ENCODE data around the gene MISP.

The MISP gene

DNA sequence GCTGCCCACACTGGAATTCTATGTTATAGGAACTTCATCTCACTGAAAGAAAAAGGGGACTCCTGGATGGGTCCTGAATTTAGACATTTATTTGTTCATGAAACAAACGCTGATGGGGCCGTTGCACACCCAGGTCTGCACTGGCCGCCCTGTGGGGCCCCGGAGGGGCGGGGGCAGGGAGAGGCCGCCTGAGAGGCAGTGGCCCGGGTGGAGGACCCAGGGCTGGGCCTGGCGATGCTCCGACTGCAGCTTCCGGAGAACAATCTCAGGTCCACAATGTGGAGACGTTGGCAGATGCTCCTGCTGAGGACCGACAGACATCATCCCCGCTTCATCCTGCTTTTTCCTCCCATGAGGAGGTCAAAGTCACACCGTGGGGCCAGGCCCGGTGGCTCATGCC, 30.0 kb downstream of the MISP start:
- Histone ChIP-seq H3K9ac (ENCODE audit: low read length in 2 of 2) (no peak overlapping the region), H3K9me3 (ENCODE audit: control insufficient read depth in 2 of 2, low read length in 2 of 2) (no peaks in the 10 kb centered on the region), H3K36me3 (ENCODE audit: control insufficient read depth in 2 of 2, insufficient read depth in 2 of 2, low read length in 2 of 2) (no peaks in the 10 kb centered on the region), H3K27me3 (ENCODE audit: control insufficient read depth in 1 of 2, insufficient read depth in 2 of 2, low read length in 2 of 2) (peaks cover 0 to 2% of the 10 kb centered on the region in 2 donors), H3K27ac (ENCODE audit: low read length) (no peak overlapping the region), H3K4me1 (ENCODE audit: control insufficient read depth, insufficient read depth, low read length) (peaks cover 3% of the 10 kb centered on the region), H3K4me3 (ENCODE audit: low read length in 2 of 2) (no peak overlapping the region)

DNA sequence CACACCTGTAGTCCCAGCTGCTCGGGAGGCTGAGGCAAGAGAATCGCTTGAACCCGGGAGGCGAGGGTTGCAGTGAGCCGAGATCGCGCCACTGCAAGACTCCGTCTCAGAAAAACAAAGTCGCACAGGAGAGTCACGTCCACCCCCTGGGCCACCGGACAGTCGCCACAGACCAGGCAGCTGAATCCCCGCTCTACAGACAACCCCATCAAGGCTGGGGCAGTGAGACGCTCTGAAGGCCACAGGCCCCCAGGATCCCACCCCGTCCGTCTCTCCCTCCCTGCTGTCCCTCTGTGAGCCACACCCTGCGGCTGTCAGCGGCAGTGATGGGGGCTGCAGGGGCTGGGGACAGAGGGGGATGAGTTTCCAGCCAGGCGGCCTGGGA, 30.9 kb downstream of the MISP start:
- Histone ChIP-seq H3K9me3 (ENCODE audit: control insufficient read depth in 2 of 2, low read length in 2 of 2) (no peaks in the 10 kb centered on the region), H3K27ac (ENCODE audit: low read length) (no peak overlapping the region), H3K4me1 (ENCODE audit: control insufficient read depth, insufficient read depth, low read length) (peaks cover 3% of the 10 kb centered on the region), H3K27me3 (ENCODE audit: control insufficient read depth in 1 of 2, insufficient read depth in 2 of 2, low read length in 2 of 2) (peaks cover 0 to 2% of the 10 kb centered on the region in 2 donors), H3K4me3 (ENCODE audit: low read length in 2 of 2) (no peak overlapping the region), H3K36me3 (ENCODE audit: control insufficient read depth in 2 of 2, insufficient read depth in 2 of 2, low read length in 2 of 2) (no peaks in the 10 kb centered on the region), H3K9ac (ENCODE audit: low read length in 2 of 2) (no peak overlapping the region)

DNA sequence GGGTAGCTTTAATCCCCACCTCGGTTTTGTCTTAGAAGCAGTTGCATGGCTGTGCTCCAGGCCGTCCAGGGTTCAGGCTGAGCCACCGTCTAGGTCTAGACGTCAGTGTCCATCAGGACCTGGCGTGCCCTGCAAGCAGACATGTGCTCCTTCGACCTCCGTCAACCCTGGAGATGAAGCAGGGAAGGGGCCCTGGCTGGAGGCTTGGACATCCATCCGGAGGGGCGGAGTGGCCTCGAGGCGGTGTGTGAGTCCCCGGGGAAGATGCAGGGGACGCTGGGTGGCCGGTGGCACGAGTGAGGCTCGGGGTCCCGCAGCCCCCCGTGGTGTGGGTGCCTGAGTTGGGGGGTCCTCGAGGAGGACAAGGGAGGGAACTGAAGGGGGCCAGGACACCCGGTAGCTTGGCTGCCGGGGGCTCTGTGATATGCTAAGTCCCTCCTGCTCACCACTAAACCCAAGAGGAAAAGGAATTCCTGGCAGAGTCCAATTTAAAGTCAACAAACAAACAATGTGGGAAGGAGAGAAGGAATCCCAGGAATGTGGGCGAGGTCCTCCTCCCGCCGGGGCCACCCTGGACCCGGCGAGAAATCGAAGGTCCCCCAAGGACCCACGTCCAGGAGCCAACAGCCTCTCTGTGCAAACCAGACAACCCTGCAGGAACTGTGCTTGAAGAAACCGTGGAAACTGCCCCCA, 31.4 kb downstream of the MISP start:
- H3K4me1 ChIP-seq (ENCODE audit: control insufficient read depth, insufficient read depth, low read length): peaks cover 3% of the 10 kb centered on the region
- no peaks in the 10 kb centered on the region for H3K36me3 ChIP-seq (ENCODE audit: control insufficient read depth in 2 of 2, insufficient read depth in 2 of 2, low read length in 2 of 2)
- H3K9me3 ChIP-seq (ENCODE audit: control insufficient read depth in 2 of 2, low read length in 2 of 2): no peaks in the 10 kb centered on the region
- peaks cover 0 to 2% of the 10 kb centered on the region in 2 donors for H3K27me3 ChIP-seq (ENCODE audit: control insufficient read depth in 1 of 2, insufficient read depth in 2 of 2, low read length in 2 of 2)
- H3K27ac ChIP-seq (ENCODE audit: low read length): no peak overlapping the region
- H3K9ac ChIP-seq (ENCODE audit: low read length in 2 of 2): no peak overlapping the region
- no peak overlapping the region for H3K4me3 ChIP-seq (ENCODE audit: low read length in 2 of 2)

DNA sequence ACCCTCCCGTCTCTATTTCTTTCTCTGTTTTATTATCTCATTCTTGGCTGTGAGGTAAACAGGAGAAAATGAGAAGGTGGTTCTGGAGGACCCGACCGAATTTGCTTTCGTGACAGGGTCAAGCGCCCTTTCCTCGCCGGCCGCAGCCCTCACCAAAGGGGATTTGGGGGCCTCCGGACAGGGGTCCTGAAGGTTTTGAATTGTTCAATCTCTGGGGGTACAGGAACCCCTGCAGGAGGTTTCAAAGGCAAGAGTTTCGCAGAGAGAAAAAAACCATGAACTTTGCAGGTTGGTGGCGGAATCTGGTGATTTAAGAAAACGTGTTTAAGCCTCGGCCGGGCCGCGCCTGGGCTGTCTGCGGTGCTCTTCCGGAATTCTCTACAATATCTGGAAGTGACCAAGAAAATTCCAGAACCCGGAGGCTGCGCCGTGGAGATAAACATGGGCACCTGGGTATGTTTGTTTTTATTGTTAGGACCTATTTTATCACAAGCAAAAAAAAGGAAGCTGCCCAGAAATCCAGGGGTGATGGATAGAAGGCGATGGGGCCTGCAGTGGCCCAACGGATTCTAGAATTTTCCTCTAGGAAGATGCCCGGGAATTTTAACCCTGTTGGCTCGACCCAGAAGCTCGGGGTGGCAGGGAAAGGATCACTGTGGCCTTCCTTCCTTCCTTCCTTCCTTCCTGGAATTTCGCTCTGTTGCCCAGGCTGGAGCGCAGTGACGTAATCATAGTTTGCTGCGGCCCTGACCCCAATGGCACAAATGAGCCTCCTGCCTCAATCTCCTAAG, 32.2 kb downstream of the MISP start:
- Histone ChIP-seq H3K9me3 (ENCODE audit: control insufficient read depth in 2 of 2, low read length in 2 of 2) (no peaks in the 10 kb centered on the region), H3K9ac (ENCODE audit: low read length in 2 of 2) (no peak overlapping the region), H3K4me3 (ENCODE audit: low read length in 2 of 2) (no peak overlapping the region), H3K4me1 (ENCODE audit: control insufficient read depth, insufficient read depth, low read length) (peaks cover 3% of the 10 kb centered on the region), H3K27me3 (ENCODE audit: control insufficient read depth in 1 of 2, insufficient read depth in 2 of 2, low read length in 2 of 2) (peaks cover 0 to 2% of the 10 kb centered on the region in 2 donors), H3K36me3 (ENCODE audit: control insufficient read depth in 2 of 2, insufficient read depth in 2 of 2, low read length in 2 of 2) (no peaks in the 10 kb centered on the region), H3K27ac (ENCODE audit: low read length) (no peak overlapping the region)

DNA sequence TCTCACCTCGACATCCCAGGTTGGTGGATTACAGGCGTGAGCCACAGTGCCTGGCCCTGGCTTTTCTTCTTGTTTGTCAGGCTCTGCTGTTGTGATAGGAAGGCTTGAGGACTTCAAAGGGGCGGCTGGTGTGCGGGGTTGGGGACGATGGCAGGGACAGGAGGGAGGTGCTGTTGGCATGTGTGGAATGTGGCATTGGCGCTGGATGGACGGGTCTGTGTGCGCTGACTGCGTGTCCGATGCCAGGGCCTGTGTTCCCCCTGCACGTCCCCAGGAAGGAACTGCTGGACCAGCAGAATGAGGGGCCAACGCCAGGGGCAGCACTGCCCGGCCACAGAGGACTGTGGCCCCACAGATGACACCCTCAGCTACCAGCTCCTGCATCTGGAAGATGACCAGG, 33.6 kb downstream of the MISP start:
- Histone ChIP-seq H3K36me3 (ENCODE audit: control insufficient read depth in 2 of 2, insufficient read depth in 2 of 2, low read length in 2 of 2) (no peaks in the 10 kb centered on the region), H3K4me1 (ENCODE audit: control insufficient read depth, insufficient read depth, low read length) (no peaks in the 10 kb centered on the region), H3K9me3 (ENCODE audit: control insufficient read depth in 2 of 2, low read length in 2 of 2) (no peaks in the 10 kb centered on the region), H3K27me3 (ENCODE audit: control insufficient read depth in 1 of 2, insufficient read depth in 2 of 2, low read length in 2 of 2) (peaks cover 0 to 2% of the 10 kb centered on the region in 2 donors), H3K9ac (ENCODE audit: low read length in 2 of 2) (no peak overlapping the region), H3K27ac (ENCODE audit: low read length) (no peak overlapping the region), H3K4me3 (ENCODE audit: low read length in 2 of 2) (no peak overlapping the region)

DNA sequence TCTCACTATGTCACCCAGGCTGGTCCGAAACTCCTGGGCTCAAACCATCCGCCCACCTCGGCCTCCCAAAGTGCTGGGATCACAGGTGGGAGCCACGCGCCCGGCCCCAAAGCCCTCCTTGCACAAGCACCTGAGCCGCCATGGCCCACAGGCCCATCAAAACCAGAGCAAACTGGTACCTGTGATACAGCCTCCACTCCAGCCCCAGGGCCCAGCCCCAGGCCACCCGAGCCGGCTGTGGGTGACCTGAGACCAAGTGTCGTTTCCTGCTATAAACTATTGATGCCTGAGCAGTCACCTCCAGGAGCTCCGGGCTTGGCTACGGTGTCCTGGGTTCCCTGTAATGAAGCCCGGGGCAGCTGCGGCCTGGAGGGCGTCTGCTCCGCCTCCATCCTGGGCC, 36.6 kb downstream of the MISP start:
- Histone ChIP-seq H3K9me3 (ENCODE audit: control insufficient read depth in 2 of 2, low read length in 2 of 2) (no peaks in the 10 kb centered on the region), H3K4me3 (ENCODE audit: low read length in 2 of 2) (no peak overlapping the region), H3K36me3 (ENCODE audit: control insufficient read depth in 2 of 2, insufficient read depth in 2 of 2, low read length in 2 of 2) (no peaks in the 10 kb centered on the region), H3K27ac (ENCODE audit: low read length) (no peak overlapping the region), H3K4me1 (ENCODE audit: control insufficient read depth, insufficient read depth, low read length) (no peaks in the 10 kb centered on the region), H3K27me3 (ENCODE audit: control insufficient read depth in 1 of 2, insufficient read depth in 2 of 2, low read length in 2 of 2) (no peaks in the 10 kb centered on the region), H3K9ac (ENCODE audit: low read length in 2 of 2) (no peak overlapping the region)

DNA sequence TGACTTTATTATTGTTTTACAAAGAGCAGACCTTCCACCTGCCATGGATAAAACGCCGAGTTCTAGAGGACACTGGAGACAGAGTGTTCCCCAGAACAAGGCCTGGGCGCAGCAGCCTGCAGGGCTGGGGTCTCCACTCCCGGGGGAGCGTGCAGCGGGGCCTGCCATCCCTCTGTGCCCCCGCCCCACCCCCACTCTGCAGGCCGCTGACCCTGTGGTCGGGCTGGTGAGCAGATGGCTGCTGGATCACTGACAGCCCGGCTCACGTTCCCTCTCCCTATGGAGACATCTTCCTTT, 37.7 kb downstream of the MISP start:
- no peak overlapping the region for H3K27ac ChIP-seq (ENCODE audit: low read length)
- H3K36me3 ChIP-seq (ENCODE audit: control insufficient read depth in 2 of 2, insufficient read depth in 2 of 2, low read length in 2 of 2): no peaks in the 10 kb centered on the region
- H3K9me3 ChIP-seq (ENCODE audit: control insufficient read depth in 2 of 2, low read length in 2 of 2): no peaks in the 10 kb centered on the region
- no peak overlapping the region for H3K9ac ChIP-seq (ENCODE audit: low read length in 2 of 2)
- H3K4me1 ChIP-seq (ENCODE audit: control insufficient read depth, insufficient read depth, low read length): no peaks in the 10 kb centered on the region
- H3K27me3 ChIP-seq (ENCODE audit: control insufficient read depth in 1 of 2, insufficient read depth in 2 of 2, low read length in 2 of 2): no peaks in the 10 kb centered on the region
- no peak overlapping the region for H3K4me3 ChIP-seq (ENCODE audit: low read length in 2 of 2)

DNA sequence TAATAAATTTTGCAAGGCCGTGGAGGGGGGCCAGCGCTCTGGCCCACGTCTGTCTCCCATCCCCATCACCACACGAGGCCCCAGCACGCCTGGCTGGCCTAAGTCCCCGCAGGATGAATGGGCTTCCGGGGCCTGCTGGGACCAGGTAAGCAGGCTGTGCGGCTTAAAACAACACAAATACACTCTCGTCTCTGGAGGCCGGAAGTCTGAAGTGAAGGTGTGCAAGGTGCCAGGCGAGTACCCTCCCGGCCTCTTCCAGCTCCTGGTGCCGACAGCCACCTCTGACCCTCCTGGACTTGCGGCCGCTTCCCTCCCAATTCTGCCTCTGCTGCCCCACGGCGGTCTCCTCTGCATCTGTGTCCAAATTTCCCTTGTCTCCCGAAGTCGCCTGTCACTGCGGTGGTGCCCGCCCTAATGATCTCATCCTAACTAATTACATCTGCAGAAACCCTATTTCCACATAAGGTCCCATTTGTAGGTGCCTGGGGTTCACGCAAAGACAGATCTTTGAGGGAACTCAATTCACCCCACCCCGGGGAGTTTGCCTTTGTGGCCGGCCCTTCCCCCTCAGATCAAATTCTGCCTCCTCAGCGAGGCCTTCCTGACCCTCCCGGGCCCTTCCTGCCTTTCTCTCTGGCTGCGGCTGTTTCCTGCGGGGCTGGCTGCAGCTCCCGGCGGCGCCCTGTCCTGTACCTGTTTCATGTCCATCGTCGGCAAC, 38.2 kb downstream of the MISP start:
- Histone ChIP-seq H3K9me3 (ENCODE audit: control insufficient read depth in 2 of 2, low read length in 2 of 2) (no peaks in the 10 kb centered on the region), H3K36me3 (ENCODE audit: control insufficient read depth in 2 of 2, insufficient read depth in 2 of 2, low read length in 2 of 2) (no peaks in the 10 kb centered on the region), H3K4me1 (ENCODE audit: control insufficient read depth, insufficient read depth, low read length) (no peaks in the 10 kb centered on the region), H3K27ac (ENCODE audit: low read length) (no peak overlapping the region), H3K27me3 (ENCODE audit: control insufficient read depth in 1 of 2, insufficient read depth in 2 of 2, low read length in 2 of 2) (no peaks in the 10 kb centered on the region), H3K4me3 (ENCODE audit: low read length in 2 of 2) (no peak overlapping the region), H3K9ac (ENCODE audit: low read length in 2 of 2) (no peak overlapping the region)

DNA sequence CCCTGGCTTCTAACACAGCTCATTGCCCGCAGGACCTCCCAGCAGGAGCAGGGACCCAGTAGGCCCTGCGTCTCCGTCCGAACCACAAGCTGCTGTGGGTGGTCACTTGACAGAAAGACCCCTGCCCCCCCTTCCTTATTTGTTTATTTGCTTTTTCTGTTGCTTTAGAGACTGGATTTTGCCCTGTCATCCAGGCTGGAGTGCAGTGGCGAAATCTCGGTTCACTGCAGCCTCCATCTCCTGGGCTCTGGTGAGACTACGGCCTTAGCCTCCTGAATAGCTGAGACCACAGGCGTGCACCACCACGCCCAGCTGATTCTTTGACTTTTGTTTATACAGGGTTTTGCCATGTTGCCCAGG, 38.8 kb downstream of the MISP start:
- Histone ChIP-seq H3K27ac (ENCODE audit: low read length) (no peak overlapping the region), H3K9ac (ENCODE audit: low read length in 2 of 2) (no peak overlapping the region), H3K9me3 (ENCODE audit: control insufficient read depth in 2 of 2, low read length in 2 of 2) (no peaks in the 10 kb centered on the region), H3K36me3 (ENCODE audit: control insufficient read depth in 2 of 2, insufficient read depth in 2 of 2, low read length in 2 of 2) (no peaks in the 10 kb centered on the region), H3K4me3 (ENCODE audit: low read length in 2 of 2) (no peak overlapping the region), H3K27me3 (ENCODE audit: control insufficient read depth in 1 of 2, insufficient read depth in 2 of 2, low read length in 2 of 2) (no peaks in the 10 kb centered on the region), H3K4me1 (ENCODE audit: control insufficient read depth, insufficient read depth, low read length) (no peaks in the 10 kb centered on the region)

DNA sequence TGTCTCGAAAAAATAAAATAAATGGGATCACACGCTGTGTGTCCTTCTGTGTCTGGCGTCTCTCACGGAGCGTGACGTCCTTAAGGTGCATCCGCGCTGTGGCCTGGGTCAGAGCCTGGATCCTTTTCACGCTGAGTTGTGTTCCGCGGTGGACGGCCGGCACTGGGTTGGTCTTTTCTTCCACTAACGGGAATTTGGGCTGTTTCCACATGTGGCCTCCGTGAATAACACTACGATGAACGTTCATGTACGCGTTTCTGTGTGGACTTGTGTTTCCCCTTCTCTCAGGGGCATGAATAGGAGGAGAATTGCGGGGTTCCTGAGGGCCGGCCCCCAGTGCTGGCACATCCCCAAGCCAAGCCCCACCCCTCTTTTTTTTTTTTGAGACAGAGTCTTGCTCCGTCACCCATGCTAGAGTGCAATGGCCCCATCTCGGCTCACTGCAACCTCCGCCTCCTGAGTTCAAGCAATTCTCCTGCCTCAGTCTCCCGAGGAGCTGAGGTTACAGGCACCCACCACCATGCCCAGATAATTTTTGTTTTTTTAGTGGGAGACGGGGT, 40.2 kb downstream of the MISP start:
- Histone ChIP-seq H3K4me1 (ENCODE audit: control insufficient read depth, insufficient read depth, low read length) (peaks cover 8% of the 10 kb centered on the region), H3K27ac (ENCODE audit: low read length) (no peak overlapping the region), H3K4me3 (ENCODE audit: low read length in 2 of 2) (no peak overlapping the region), H3K9me3 (ENCODE audit: control insufficient read depth in 2 of 2, low read length in 2 of 2) (no peaks in the 10 kb centered on the region), H3K9ac (ENCODE audit: low read length in 2 of 2) (no peak overlapping the region), H3K36me3 (ENCODE audit: control insufficient read depth in 2 of 2, insufficient read depth in 2 of 2, low read length in 2 of 2) (no peaks in the 10 kb centered on the region), H3K27me3 (ENCODE audit: control insufficient read depth in 1 of 2, insufficient read depth in 2 of 2, low read length in 2 of 2) (no peaks in the 10 kb centered on the region)
